ENCODE measurements around the gene SMARCC2. TPM values are rescaled to one million over a fixed set of nuclear protein-coding genes. Genes with fewer than 3 reads are reported as not detected.

The SMARCC2 gene
- total and polyA plus RNA-seq, 2 of the 13 experiments (the other 11 are each of a cell fraction or from before 2014, with no cell fraction given), result 21.3 to 24.1 TPM

DNA sequence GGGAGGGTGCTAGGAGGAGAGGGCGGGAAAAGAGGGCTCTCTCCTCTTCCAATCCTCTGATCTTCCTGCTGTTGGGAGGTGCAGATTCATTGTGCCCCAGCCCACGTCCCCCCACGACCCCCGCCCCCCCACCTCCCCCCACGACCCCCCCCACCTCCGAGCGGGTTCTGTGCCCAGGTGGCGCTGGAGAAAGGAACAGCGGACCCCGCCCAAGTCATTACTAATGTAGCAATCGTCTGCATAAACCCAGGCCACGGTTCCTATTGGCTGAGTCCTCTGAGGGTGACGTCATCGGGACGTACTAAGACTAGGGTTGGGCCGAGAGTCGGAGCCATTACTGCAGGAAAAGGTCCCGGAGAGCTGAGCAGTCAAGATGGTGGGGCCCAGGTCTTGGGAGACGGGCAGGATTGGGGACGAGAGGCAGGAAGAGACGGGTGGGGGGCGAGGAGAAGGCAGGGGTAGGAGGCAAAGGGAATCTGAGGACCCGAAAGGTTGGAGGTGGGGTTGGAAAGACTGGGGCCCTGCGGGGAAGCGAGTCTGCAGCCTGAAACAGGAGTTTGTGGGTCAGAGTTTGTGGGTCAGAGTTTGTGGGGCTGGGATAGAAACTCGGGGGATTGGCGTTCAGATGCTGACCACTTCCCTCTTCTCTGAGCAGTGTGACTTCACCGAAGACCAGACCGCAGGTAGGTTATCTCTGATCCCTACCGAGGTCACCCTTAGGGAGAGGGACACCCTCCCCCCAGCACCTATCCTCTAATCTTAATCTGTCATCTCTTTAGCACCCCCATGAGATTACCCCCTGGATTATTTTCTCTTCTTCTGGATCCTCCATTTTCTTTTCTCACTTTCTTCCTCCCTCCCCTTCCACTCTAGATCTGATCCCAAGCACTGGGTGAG is 31.0 kb downstream of the SMARCC2 start, which contains the start of gene MYL6 (continued):
- TF ChIP-seq, protein P1, sequence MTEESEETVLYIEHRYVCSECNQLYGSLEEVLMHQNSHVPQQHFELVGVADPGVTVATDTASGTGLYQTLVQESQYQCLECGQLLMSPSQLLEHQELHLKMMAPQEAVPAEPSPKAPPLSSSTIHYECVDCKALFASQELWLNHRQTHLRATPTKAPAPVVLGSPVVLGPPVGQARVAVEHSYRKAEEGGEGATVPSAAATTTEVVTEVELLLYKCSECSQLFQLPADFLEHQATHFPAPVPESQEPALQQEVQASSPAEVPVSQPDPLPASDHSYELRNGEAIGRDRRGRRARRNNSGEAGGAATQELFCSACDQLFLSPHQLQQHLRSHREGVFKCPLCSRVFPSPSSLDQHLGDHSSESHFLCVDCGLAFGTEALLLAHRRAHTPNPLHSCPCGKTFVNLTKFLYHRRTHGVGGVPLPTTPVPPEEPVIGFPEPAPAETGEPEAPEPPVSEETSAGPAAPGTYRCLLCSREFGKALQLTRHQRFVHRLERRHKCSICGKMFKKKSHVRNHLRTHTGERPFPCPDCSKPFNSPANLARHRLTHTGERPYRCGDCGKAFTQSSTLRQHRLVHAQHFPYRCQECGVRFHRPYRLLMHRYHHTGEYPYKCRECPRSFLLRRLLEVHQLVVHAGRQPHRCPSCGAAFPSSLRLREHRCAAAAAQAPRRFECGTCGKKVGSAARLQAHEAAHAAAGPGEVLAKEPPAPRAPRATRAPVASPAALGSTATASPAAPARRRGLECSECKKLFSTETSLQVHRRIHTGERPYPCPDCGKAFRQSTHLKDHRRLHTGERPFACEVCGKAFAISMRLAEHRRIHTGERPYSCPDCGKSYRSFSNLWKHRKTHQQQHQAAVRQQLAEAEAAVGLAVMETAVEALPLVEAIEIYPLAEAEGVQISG (CRISPR knock-in tag; IDR thresholded peaks at IDR 0.05), result no peak
- TF ChIP-seq BCL6 (CRISPR knock-in tag; IDR thresholded peaks at IDR 0.05) (no peak), ZNF44 (CRISPR knock-in tag; IDR thresholded peaks at IDR 0.05) (no peak), ZNF337 (CRISPR knock-in tag; IDR thresholded peaks at IDR 0.05; ENCODE audit: borderline replicate concordance, low read depth) (no peak), NR2F2 (IDR thresholded peaks at IDR 0.05; ENCODE audit: borderline replicate concordance, low read depth) (peak; percentile 8; the same call in 1 of the 2 replicates), ZNF549 (CRISPR knock-in tag; IDR thresholded peaks at IDR 0.05) (no peak), FIP1L1 (IDR thresholded peaks at IDR 0.05; ENCODE audit: borderline replicate concordance, insufficient read depth, low read depth, low read length) (no peak), ZNF383 (CRISPR knock-in tag; IDR thresholded peaks at IDR 0.05; ENCODE audit: borderline replicate concordance) (no peak), HDAC2 (CRISPR knock-in tag; IDR thresholded peaks at IDR 0.05) (0 out of 2 replicates have a peak, but pooled peaks have one; percentile 3), ISL2 (CRISPR knock-in tag; IDR thresholded peaks at IDR 0.05) (peak; percentile 40), SRY (CRISPR knock-in tag; IDR thresholded peaks at IDR 0.05) (no peak; the same call in 1 of the 2 replicates), ZSCAN12 (CRISPR knock-in tag; IDR thresholded peaks at IDR 0.05) (no peak), ZNF354B (CRISPR knock-in tag; IDR thresholded peaks at IDR 0.05) (0 out of 2 replicates have a peak, but pooled peaks have one; percentile 57), ZNF225 (CRISPR knock-in tag; IDR thresholded peaks at IDR 0.05) (no peak; the same call in 1 of the 2 replicates), KLF11 (CRISPR knock-in tag; IDR thresholded peaks at IDR 0.05) (peak; percentile 27; the same call in 1 of the 2 replicates), MIER3 (CRISPR knock-in tag; IDR thresholded peaks at IDR 0.05; ENCODE audit: borderline replicate concordance) (no peak; the same call in 1 of the 2 replicates), SP1 (IDR thresholded peaks at IDR 0.05) (no peak), SP1 (CRISPR knock-in tag; IDR thresholded peaks at IDR 0.05) (no peak; the same call in 1 of the 2 replicates), ZNF333 (CRISPR knock-in tag; IDR thresholded peaks at IDR 0.05; ENCODE audit: borderline replicate concordance) (no peak), ZNF547 (CRISPR knock-in tag; IDR thresholded peaks at IDR 0.05) (no peak)
- TF ChIP-seq, protein P2, sequence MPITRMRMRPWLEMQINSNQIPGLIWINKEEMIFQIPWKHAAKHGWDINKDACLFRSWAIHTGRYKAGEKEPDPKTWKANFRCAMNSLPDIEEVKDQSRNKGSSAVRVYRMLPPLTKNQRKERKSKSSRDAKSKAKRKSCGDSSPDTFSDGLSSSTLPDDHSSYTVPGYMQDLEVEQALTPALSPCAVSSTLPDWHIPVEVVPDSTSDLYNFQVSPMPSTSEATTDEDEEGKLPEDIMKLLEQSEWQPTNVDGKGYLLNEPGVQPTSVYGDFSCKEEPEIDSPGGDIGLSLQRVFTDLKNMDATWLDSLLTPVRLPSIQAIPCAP (CRISPR knock-in tag; IDR thresholded peaks at IDR 0.05; ENCODE audit: low read depth), result no peak
- TF ChIP-seq, protein P3, sequence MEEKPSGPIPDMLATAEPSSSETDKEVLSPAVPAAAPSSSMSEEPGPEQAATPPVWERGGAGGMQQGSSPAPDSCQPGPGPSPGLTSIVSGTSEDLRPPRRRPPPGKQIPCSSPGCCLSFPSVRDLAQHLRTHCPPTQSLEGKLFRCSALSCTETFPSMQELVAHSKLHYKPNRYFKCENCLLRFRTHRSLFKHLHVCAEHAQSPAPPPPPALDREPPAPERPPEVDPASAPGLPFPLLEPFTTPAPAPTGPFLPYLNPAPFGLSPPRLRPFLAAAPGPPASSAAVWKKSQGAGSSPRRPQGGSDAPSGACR (CRISPR knock-in tag; IDR thresholded peaks at IDR 0.05), result peak; percentile 39
- TF ChIP-seq, protein P4, sequence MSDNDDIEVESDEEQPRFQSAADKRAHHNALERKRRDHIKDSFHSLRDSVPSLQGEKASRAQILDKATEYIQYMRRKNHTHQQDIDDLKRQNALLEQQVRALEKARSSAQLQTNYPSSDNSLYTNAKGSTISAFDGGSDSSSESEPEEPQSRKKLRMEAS (IDR thresholded peaks at IDR 0.05), result no peak
